ENCODE measurements around the gene NPVF.

The NPVF gene

DNA sequence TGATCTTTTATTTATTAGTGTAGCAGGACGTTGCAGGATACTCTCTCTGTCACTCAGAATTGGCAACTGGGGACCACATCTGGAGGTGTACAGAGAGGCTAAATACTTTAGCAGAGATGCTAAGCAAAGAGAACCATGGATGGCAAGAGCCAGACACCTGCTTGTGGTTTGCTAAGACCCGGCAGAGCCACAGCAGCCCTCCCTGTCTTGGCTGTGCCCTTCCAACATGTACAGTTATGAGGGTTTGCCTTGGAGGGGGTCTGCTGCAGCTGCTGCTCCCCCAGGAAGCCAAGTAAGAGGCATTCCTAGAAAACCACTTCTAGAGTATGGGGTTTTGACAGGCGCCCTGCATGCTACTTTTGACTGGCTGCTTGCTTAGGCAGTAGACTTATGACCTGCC lies 5.1 kb downstream of the NPVF start:
- no peak for DNase-seq

GRCh38 chr7:25222666-25223065 lies 5.6 kb downstream of the NPVF start:
- DNase-seq = no peak

GRCh38 chr7:25221009-25221408 lies 7.3 kb downstream of the NPVF start:
- no peak for DNase-seq

DNA sequence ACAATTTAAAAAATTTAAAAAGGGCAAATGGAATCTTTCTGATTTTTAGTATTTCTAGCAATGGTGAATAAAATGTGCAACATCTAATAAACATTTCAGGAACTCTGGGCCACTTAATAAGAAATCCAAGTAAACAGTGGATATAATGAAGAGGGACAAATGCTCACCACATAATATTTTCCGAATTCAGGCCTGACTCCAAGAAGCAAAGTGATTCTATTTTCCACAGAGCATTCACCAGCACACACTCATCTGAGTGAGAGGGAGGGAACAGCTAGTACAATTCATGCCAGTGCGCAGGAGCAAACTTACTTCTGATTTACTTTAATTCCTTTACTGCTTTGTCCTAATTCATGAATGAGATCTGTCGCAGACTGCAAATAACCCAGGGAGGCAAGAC lies 10.1 kb downstream of the NPVF start:
- DNase-seq = no peak

DNA sequence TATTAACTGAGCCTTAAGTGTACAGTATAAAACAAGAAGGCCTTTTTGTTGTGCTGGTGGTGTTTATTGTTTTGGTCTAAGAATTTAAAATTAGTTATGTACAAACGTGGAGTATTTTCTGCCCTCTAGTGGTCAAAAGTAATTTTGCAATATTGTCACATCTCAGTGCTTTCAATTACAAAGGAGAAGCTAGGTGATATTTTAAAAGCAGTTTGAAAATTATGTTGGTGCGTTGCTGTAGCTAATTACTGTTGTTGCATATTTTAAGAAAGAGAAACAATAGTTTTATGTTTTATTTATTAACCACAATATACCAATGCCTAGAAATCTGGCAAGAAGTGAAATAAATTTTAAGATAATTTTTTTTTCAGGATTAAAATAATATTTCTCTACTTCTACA lies 11.4 kb downstream of the NPVF start:
- no peak for DNase-seq

DNA sequence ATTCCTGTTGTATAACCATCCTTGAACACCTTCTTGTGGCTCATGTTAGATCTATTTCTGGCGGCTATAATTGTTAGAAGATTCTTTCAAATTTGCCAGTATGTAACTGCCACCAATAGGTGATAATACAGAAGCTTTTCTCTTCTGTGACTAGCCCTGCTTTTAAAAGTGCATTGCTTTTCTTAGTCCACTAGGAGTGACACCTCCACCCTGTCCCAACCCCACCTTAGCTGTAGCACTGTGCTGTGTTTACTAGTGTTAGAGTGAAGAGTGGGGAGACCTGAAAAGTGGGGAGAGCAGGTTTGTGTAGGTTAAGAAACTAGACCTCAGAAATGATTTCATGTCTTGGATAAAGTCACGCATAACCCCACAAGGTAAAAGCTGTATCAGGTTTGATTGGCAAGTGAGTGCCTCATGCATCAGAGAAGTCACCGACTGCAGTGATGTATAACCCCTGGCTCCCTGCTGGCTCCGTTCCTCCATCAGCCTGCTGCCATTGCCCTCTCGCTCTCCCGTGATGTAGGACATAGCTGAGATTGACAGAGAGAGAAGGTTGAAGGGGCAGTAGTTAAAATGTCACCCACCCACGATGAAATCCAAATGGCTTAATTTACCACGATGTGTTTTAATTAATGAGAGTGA lies 12.5 kb downstream of the NPVF start:
- DNase-seq = no peak

GRCh38 chr7:25208525-25209221 lies 19.6 kb downstream of the NPVF start:
- DNase-seq = no peak

- no peak for DNase-seq
Measured at GRCh38 chr7:25207887-25208286, 20.4 kb downstream of the NPVF start.

GRCh38 chr7:25206765-25207164 lies 21.5 kb downstream of the NPVF start:
- no peak for DNase-seq

DNA sequence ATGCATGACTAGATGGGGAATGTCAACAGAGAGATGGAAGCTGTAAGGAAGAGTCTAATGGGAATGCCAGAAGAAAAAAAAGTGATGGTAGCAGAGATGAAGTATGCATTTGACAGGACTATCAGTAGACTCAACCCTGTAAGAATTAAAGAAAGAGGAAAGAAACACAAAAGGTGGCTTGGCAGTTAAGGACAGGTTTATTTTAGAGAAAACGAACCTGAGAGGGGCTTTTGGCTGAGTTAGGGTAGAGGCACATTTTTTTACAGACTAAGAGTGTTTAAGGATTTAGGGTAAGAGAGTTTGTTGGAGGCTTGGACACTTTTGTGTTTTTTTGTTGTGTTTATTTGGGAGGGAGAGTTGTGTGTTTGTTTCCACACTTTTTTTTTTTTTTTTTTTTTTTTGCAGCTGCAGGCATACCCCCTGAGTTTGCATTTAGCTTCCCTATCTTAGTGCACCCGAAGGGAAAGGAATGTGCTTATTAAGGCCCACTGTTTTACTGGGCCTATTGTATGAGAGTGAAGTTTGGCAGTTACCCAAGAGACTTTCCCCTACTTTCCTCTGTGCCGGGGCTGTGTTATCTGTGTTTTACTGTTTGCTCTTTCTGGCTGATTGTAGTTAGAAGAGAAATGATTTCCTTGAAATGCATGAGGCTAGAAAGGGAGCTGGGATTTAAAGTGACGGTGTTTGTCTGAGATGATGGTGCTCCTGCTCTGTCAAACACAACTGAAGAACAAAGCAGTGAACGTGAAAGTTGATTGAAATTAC lies 32.0 kb downstream of the NPVF start:
- no peak for DNase-seq

DNA sequence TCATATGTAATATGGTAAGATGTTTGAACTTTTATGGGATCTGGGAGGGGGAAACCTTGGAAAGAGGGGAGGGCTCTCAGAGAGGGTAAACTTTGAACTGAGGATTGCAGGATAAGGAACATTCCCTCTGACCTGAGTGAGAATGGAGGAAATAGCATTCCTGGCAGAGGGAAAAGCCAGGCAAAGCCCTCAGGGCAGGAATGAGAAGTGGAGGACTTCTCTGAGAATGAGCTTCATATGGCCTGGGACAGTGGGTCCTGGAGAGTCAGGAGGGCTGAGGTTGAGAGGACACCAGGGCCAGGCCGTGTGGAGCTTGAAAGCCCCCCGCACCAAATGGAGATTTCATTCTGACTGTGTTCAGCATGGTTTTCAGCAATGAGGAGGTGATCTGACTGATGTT lies 34.2 kb downstream of the NPVF start:
- no peak for DNase-seq

GRCh38 chr7:25192043-25192442 lies 36.2 kb downstream of the NPVF start:
- no peak for DNase-seq

DNA sequence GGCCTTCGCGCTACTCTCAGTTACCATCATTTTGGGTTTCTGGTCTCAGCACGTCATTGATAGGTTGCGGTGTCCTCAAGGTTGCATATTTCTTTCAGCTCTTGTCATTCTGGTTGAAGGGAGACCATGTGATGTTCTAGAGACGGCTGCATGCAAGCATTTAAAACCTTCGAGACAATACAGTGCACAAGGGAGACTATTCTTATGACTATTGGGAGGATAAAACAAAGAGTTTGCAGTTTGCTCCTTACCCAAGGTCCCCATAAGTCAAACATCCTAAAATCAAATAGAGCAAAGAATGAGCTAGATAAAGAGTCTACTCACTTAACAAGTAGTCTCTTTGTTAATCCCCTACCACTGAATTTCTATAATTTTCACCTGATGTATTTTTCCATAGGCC lies 39.1 kb downstream of the NPVF start:
- DNase-seq = no peak

- DNase-seq = no peak
Measured at GRCh38 chr7:25187932-25188331, 40.4 kb downstream of the NPVF start.

- DNase-seq = no peak
Measured at GRCh38 chr7:25186436-25186835, 41.9 kb downstream of the NPVF start.

DNA sequence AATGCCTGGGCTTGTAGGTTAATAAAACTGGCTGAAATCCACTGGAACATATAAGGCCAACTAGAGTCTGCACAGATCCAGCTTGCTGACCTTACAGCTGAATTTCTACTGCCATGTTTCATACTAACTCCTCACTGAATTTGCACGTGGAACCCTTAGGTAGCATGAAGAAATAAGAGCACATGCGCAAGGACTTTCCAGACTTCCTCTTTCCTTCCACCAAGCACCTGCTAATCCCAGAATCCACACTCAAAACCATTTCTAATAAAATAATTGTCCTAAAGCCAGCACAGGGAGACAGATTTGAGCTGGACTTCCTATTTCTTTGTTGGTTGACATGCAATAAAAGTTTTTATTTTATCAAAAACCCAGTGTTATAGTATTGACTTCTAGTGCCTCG lies 46.8 kb downstream of the NPVF start:
- no peak for DNase-seq

DNA sequence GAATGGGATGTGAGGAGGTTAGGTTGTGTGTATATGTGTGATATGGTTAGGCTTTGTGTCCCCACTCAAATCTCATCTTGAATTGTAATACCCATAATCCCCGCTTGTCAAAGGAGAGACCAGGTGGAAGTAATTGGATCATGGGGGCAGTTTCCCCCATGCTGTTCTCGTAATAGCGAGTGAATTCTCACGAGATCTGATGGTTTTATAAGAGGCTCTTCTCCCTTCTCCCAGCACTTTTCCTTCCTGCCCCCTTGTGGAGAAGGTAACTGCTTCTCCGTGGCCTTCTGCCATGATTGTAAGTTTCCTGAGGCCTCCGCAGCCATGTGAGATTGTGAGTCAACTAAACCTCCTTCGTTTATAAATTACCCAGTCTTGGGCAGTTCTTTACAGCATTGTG lies 47.3 kb downstream of the NPVF start:
- DNase-seq = no peak

DNA sequence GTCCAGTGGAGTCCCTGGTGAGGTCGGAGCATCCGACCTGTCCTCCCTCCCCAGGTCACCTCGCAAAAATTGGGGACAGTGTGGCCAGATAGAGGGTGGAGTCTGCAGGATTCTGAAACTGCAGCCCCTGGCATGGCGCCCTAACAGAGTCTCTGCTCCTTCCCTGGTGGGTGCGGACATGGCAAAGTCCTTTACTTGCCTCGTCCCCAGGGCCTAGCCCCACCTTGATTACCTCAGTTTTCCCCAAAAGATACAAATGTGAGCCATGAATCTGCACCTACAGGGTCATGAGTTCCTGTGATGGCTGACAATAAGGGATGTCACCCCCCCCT lies 47.7 kb downstream of the NPVF start:
- DNase-seq = no peak

GRCh38 chr7:25179771-25180591 lies 48.3 kb downstream of the NPVF start:
- peak; percentile 90 for DNase-seq

GRCh38 chr7:25179325-25179724 lies 49.0 kb downstream of the NPVF start:
- DNase-seq = no peak
